ENCODE measurements around the gene AKAP8. TPM values are rescaled to one million over a fixed set of nuclear protein-coding genes. Genes with fewer than 3 reads are reported as not detected.
A peak's percentile ranks its signal among the peaks of the same experiment; 100 is the strongest.
"Not testable (repeated sequence)": the region's sequence is repeated elsewhere in the genome, so short reads cannot be mapped to it uniquely, and the experiment has no call there.

The AKAP8 gene
- total RNA-seq, 6 experiments from 2014 or later: 22.8 to 31.2 (median 29.6) TPM

DNA sequence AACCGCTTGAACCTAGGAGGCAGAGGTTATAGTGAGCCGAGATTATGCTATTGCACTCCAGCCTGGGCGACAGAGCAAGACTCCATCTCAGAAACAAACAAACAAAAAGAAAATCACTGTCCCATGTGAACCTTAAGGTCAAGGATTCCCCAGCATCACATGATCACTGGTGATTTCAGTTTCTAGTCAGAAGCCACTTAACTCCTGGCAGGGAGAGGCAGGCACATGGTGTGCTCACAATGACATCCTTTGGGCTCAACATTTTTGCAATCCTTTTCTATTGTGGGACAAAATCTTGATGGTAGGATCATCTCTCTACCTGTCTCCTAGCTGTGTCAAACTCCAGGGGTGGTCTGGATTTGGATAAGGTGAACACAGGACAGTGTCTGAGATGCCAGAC is 12.1 kb downstream of the AKAP8 start:
- DNase-seq: no peak

DNA sequence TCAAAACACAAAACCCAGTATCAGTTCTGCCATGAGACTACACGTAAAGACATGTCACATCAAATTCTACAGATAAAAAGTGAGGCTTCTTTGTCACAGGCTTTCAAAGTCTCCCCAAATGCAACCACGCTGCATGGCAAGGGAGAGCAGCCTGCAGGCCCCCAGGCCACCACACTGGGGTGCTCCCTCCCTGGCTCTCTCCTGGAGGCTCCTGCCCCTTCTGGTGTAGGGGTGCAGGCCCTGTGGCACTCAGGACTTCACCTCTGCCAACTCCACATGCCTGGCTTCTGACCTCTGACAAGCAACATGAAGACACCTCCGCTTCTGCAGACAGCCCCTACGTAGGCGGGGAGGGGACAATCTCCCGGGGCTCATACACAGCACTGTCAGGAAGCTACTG is 14.3 kb downstream of the AKAP8 start:
- Mint-ChIP-seq H3K4me3 (no peak overlapping the region), H3K36me3 (ENCODE audit: low read depth) (peaks cover 11% of the 10 kb centered on the region; the same call in 1 of the 2 replicates), H3K9me3 (no peaks in the 10 kb centered on the region), H3K27ac (no peak overlapping the region), H3K4me1 (ENCODE audit: low read depth) (no peaks in the 10 kb centered on the region), H3K27me3 (ENCODE audit: insufficient read depth) (peaks cover 2% of the 10 kb centered on the region; the same call in 1 of the 2 replicates)
- DNase-seq: no peak
- TF ChIP-seq, protein P1, sequence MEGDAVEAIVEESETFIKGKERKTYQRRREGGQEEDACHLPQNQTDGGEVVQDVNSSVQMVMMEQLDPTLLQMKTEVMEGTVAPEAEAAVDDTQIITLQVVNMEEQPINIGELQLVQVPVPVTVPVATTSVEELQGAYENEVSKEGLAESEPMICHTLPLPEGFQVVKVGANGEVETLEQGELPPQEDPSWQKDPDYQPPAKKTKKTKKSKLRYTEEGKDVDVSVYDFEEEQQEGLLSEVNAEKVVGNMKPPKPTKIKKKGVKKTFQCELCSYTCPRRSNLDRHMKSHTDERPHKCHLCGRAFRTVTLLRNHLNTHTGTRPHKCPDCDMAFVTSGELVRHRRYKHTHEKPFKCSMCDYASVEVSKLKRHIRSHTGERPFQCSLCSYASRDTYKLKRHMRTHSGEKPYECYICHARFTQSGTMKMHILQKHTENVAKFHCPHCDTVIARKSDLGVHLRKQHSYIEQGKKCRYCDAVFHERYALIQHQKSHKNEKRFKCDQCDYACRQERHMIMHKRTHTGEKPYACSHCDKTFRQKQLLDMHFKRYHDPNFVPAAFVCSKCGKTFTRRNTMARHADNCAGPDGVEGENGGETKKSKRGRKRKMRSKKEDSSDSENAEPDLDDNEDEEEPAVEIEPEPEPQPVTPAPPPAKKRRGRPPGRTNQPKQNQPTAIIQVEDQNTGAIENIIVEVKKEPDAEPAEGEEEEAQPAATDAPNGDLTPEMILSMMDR (IDR thresholded peaks at IDR 0.05): no peak

More for the DNA sequence above, 12.1 kb downstream of the AKAP8 start:
- TF ChIP-seq, protein P1 (IDR thresholded peaks at IDR 0.05): no peak
- Mint-ChIP-seq H3K36me3 (ENCODE audit: low read depth) (peaks cover 10% of the 10 kb centered on the region), H3K4me3 (no peak overlapping the region), H3K9me3 (no peaks in the 10 kb centered on the region), H3K27me3 (ENCODE audit: insufficient read depth) (no peaks in the 10 kb centered on the region; the same call in 1 of the 2 replicates), H3K4me1 (ENCODE audit: low read depth) (no peaks in the 10 kb centered on the region), H3K27ac (no peak overlapping the region)

DNA sequence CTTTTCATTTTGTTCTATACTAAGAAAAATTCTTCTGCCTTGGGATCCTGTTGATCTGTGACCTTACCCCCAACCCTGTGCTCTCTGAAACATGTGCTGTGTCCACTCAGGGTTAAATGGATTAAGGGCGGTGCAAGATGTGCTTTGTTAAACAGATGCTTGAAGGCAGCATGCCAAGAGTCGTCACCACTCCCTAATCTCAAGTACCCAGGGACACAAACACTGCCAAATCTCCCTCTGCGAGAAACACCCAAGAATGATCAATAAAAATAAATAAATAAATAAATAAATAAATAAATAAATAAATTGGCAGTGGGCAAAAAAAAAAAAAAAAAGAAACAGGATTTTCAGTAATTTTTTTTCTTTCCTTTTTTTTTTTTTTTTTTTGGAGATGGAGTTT is 15.8 kb downstream of the AKAP8 start:
- not testable (repeated sequence) for H3K4me1 Mint-ChIP-seq (ENCODE audit: low read depth); H3K4me3 Mint-ChIP-seq; DNase-seq; H3K27me3 Mint-ChIP-seq (ENCODE audit: insufficient read depth); H3K9me3 Mint-ChIP-seq; H3K27ac Mint-ChIP-seq
- peaks cover 16% of the 10 kb centered on the region; the same call in 1 of the 2 replicates for H3K36me3 Mint-ChIP-seq (ENCODE audit: low read depth)

DNA sequence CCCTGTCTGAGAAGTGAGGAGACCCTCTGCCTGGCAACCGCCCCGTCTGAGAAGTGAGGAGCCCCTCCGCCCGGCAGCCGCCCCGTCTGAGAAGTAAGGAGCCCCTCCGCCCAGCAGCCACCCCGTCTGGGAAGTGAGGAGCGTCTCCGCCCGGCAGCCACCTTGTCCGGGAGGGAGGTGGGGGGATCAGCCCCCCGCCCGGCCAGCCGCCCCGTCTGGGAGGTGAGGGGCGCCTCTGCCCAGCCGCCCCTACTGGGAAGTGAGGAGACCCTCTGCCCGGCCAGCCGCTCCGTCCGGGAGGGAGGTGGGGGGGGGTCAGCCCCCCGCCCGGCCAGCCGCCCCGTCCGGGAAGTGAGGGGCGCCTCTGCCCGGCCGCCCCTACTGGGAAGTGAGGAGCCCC is 16.5 kb downstream of the AKAP8 start:
- H3K36me3 Mint-ChIP-seq (ENCODE audit: low read depth): peaks cover 24% of the 10 kb centered on the region
- H3K27me3 Mint-ChIP-seq (ENCODE audit: insufficient read depth); H3K9me3 Mint-ChIP-seq; H3K4me1 Mint-ChIP-seq (ENCODE audit: low read depth); H3K27ac Mint-ChIP-seq; H3K4me3 Mint-ChIP-seq; DNase-seq: not testable (repeated sequence)

DNA sequence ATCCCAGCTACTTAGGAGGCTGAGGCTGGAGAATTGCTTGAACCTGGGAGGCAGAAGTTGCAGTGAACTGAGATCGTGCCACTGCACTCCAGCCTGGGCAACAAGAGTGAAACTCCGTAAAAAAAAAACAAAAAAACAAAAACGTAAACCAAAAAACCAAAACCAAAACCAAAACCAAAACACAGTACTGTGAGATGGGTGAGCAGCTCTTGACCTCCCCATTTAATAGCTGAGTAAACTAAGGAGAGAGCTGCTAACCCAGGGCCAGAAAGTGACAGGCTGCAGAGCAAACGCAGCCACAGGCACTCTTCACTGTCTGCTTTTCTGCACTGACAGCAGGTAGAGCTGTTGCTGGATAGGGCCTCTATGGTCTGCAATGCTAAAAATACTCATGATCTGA is 19.6 kb downstream of the AKAP8 start:
- H3K4me3 Mint-ChIP-seq; H3K27ac Mint-ChIP-seq; H3K4me1 Mint-ChIP-seq (ENCODE audit: low read depth); DNase-seq; H3K27me3 Mint-ChIP-seq (ENCODE audit: insufficient read depth); H3K9me3 Mint-ChIP-seq: not testable (repeated sequence)
- peaks cover 26% of the 10 kb centered on the region for H3K36me3 Mint-ChIP-seq (ENCODE audit: low read depth)

DNA sequence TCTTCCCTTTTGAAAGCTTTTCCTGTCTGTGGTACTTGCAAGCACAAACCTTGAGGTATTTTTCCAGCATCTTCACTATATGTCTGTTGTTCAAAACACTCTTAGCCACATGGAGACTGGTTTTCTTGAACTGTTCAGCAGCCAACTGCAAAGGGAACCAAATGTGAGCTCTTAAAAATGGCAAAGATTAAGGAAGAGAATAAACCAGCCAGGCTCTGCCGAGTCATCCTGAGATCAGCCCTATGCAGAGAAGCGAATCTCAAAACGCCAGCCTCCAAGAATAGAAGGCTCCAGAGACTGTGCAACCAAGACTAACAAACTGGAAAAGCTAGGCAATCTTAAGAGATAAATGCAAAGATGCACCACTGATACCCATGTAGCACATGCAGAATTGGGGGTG is 20.7 kb downstream of the AKAP8 start:
- H3K4me3 Mint-ChIP-seq: no peak overlapping the region
- H3K4me1 Mint-ChIP-seq (ENCODE audit: low read depth): peaks cover 7% of the 10 kb centered on the region; the same call in 1 of the 2 replicates
- peak overlapping the region; percentile 58 for H3K27ac Mint-ChIP-seq
- no peaks in the 10 kb centered on the region for H3K9me3 Mint-ChIP-seq
- peaks cover 31% of the 10 kb centered on the region for H3K36me3 Mint-ChIP-seq (ENCODE audit: low read depth)
- H3K27me3 Mint-ChIP-seq (ENCODE audit: insufficient read depth): peaks cover 2% of the 10 kb centered on the region
- no peak for DNase-seq
- TF ChIP-seq, protein P1 (IDR thresholded peaks at IDR 0.05): no peak

DNA sequence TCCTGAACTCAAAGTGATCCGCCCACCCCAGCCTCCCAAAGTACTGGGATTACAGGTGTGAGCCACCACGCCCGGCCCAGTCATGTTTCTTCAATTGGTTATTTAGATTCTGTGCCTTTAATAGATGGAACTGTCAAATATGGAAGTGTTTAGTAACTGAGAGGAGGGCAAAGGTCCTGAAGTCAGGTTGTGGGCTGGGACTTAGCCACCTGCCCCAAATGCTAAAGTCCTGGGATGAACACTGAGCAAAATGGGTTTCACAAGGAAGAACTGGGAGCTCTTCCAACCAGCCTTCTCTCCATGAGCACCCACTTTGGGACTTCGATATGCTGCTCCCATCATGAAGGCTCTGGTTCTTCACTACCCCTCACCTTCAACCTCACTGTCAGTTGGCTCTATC is 21.7 kb downstream of the AKAP8 start:
- Mint-ChIP-seq H3K4me1 (ENCODE audit: low read depth) (peaks cover 7% of the 10 kb centered on the region; the same call in 1 of the 2 replicates), H3K9me3 (no peaks in the 10 kb centered on the region), H3K27ac (no peak overlapping the region), H3K27me3 (ENCODE audit: insufficient read depth) (peaks cover 2% of the 10 kb centered on the region), H3K36me3 (ENCODE audit: low read depth) (peaks cover 33% of the 10 kb centered on the region), H3K4me3 (no peak overlapping the region)
- no peak for DNase-seq
- TF ChIP-seq, protein P1 (IDR thresholded peaks at IDR 0.05): no peak

Data from HFFc6 (cell line).